NCI-H345 (cell line): ENCODE measurements around the gene ZYX.
"Not testable (repeated sequence)": the region's sequence is repeated elsewhere in the genome, so short reads cannot be mapped to it uniquely, and the experiment has no call there.

Experiments used
- DNase-seq: peaks from one replicate; lab custom pipeline; 2025; lab: John Stamatoyannopoulos, UW

ZYX gene

DNA sequence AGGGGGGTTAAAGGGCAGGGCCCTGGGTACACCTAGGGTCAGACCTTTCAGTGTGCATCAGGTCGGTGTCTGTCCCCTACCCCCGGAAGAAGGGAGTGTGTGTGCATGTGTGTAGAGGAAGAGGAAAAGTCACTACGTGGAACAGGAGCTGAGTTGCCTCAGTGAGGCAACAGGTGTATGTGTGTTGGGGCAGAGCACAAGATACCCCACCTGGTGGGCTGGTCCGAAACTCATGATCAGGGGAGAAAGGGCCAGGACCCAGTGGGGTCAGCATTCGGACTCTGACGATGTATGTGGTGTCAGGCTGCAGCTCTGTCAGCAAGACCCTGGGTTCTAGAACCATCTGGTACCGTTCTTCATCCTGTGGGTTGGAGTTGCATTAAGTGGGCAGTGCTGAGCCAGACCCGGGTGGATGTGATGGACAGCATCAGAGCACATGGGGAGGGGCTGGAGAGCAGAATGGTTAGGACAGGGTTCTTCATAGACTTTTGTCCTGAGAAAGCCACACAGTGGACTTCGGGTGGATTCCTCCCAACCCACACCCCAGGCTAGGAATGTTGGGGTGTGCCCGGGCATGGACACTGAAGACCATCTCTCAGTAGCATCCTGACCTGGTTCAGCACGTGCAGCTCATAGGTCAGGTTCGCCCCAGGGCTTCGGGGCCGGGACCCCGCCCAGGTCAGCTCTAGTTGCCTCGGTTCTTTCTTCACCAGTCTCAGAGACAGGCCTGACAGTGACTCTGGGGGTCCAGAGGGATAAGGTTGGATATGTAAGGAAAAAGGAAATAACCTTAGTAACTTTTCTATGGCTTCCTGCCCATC, 16.8 kb downstream of the ZYX start:
- no peak for DNase-seq

DNA sequence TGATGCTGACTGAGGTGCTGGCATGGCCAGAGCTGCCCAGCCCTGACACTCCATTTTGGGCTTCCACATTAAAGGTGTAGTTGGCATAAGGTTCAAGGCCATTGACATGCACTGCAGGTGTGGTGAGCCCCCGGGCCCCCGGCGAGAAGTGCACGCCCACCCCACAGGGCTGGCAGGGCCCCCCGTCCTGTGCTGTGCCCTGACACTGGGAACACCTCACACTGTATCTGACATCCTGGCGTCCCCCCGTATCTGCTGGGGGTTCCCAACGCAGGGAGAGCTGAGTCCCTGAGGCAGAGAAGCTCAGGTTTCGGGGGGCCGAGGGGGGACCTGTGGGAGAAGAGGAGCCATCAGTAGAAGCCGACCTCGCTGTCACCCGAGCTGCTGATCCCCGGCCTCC, 17.5 kb downstream of the ZYX start:
- DNase-seq: no peak

DNA sequence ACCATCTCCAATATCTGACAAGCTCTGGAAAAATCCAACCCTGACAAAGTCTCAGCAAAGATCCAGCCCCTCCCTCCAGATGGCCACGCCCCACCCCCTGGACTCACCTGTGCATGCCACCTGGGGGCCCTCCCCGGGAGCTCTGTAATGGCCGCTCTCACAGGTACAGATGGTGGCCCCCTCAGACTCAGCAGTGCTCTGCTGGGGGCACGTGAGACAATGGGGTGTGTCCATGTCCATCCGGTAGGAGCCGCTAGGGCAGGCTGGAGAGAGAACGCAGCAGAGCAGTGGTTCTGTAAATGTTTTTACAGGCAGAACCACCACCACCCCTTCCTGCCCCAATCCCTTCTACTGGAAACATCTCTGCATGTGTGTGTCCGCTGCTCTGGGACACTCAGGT, 18.0 kb downstream of the ZYX start:
- no peak for DNase-seq

DNA sequence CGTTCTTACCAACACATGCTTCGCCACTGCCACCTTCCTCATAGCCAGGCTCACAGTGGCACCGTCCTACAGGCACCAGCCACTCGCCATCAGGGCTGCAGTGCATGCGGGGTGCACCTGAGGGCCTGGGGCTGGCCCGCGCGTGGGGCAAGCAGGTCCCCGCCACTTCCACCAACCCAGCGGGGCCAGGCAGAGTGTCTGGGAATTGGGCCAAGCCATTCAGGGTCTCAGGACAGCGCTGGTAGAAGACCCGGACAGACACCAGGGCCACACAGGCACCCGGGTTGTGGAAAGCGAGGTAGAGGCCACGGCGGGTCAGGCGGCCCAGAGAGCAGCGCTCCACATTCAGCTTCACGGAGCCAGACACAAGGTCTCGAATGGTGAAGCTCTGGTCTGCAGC, 18.5 kb downstream of the ZYX start:
- no peak for DNase-seq

DNA sequence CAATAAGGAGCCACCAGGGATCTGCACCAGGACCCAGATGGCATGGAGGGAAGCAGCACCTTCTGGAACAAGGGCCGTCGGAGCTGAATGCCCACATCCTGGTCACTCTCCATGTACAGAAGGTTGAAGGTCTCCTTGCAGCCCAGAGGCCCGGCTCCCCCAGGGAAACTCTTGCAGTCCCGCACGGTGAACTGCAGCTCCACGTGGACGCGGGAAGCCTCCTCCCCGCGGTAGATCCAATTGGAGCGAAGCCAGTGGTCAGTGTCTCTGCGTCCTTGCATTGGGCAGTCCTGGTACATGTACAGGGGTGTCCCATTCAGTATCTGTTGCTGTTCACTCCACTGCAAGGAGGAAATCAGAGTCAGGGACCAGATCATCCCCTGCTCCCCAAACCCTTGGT, 20.1 kb downstream of the ZYX start:
- DNase-seq: no peak

DNA sequence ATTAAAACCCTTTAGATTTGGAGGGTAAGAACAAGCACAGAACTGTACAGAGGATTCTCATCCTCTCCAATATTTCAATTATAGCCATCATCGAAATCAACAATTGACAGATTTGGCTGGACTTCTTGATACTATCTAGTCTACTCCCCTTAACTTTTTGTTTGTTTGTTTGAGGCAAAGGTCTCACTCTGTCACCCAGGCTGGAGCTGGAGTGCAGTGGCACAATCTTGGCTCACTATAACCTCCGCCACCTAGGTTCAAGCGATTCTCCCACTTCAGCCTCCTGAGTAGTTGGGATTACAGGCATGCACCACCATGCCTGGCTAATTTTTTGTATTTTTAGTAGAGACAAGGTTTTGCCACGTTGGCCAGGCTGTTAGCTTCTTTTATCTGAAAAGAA, 21.1 kb downstream of the ZYX start:
- not testable (repeated sequence) for DNase-seq

DNA sequence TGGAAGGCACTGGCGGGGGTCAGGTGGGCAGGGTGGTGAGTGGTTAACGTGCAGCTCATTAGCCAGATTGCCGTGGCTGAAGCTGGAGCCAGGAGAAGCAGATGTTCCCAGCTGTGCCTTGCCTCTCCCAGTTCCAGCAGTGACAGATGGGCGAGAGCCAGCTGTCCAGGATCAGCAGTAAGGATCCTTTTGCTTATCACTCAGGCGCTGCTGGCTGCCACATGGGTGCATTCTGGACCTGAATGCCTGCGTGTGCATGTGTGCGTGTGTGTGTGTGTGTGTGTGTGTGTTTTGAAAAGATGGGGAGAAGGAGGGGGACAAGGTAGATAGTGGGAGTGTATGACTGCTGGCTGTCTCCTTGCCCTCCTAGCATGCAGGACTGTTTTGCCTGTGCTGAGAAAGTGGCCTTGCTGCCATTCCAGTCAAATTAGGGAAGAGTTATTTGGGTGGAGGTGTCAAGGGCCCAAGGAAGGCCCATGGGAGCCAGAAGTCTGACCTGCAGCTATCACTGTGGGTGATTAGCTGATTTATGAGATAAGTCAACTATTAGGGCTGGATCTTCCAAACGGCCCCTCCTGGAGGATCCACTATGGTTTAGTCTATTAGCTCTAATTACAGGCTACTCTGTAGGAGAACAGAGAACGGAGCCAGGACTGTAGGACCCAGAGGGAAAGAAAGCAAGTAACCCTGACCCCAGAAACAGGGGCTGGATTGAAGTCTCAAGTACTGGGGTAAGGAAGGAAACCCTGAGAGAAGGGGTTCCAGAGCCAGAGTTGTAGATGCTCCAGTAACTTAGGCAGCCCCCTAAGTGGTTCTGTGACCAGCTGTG, 24.2 kb downstream of the ZYX start:
- DNase-seq: no peak

DNA sequence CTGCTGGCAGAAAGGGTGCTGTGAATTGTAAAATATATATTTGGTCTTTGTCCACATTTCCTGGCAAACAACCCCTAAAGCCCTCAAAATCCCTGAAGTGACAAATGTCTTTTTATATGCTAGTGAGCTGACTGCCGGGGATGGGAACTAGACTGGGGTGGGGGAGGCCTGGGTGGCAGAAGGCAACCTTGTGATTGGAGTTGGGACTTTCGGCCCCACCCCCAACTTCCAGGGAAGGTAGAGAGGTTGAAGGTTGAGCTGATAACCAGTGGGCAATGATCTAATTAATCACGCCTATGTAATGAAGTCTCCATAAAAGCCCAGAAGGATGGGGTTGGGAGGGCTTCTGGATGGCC, 24.8 kb downstream of the ZYX start:
- no peak for DNase-seq

DNA sequence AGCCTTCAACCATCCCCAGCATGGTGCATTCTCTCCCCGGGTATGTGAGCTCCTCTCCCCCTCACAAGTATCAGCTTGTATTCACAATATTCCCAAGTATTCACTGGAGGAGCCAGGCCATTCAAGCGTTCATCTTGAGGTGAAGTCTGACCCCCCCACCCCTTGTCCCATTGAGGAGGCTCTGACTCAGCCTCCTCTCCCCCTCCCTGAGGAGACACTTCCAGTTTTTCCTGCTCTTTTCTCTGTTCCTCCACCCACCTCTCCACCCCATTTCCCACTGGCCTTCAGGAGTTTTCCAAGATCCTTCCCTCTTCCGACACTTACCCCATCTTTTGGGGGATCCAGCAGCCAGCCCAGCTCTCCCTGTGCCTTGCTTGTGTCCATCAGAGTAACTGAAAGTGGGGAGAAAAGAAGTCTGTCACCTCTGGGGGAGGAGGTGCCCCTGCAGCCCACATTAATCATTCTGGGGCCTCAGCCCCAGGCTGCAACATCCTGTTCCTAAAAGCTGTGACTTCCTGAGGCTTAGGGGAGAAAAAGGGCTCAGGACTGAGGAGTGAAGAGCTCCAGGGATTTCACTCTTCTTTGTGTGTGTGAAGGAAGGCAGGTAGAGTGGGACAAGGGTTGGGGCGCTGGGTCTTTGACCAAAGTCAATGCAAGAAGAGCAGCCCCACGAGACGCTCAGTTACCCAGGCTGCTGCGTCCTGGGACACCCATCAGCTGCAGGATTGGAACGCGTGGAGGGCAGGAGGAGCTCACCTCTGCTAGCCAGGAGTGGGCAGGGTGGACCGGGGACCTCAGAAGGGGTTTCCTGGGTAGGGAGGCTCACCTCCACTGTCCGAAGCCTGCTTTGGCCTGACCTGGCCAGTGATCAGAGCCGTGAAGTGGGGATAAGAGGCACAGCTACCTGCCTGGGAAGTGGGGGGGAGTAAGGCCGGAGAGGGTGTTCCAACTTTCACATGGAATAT, 26.4 kb downstream of the ZYX start:
- DNase-seq: no peak

DNA sequence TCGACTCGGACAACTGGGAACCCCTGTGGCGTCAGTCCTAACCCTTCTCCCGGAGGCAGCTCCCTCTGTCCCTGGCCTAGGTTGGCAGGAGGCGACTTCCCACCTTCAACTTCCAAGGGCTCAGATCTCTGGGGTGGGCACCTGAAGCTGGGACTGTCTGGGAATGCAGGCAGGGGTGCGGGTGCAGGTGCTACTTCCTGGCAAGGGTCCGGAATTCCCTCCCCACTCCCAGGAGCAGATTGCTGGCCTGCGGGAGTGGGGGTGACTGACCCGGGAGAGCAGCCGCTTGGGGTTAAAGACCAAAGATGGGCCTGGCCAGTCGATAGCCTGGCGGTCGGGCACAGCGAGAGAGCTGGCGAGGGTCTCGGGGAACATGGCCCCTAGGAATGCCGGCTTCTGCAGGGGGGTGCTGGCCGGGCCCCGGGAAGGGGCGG, 27.1 kb downstream of the ZYX start:
- DNase-seq: no peak

DNA sequence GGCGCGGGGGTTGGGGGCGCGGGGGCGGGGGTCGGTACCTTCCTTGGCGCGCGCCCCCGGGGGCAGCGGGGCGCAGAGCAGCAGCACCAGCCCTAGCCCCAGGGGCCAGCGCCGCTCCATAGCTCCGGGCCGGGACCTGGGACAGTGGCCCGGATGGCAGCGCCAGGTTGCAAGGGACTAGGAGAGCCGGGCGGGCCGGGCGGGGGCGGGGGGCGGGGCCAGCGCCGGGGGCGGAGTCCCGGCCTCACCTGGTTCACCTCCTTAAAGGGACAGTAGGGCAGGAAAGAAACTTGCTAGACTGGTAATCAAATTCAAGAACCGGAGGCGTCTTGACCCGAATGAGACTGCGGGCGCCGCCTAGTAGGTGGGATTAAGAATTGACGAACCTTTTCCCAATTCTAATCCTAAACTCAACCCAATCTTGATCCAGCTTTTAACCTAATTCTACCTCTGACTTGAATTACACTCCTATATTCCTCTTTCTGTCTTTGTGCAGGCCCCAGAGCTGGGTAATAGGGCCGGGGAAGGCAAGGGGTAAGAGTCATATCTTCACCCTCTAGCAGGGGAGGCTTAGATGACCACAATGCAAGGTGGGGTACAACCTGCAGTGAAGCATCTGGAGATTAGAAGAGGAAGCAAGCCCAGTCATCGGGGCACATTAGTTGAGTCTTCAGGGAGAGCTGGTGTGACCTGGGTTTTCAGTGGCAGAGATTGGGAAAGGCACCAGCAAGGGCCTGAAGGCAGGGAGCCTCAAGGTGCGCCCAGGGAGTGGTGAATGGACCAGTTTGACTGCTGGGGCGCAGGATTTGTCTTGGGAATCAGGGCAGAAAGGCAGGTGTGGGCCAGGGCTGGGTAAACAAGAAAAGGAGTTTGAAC, 27.8 kb downstream of the ZYX start, which contains the start of gene EPHA1:
EPHA1 (minus strand) TSS at position 171 of the 876 bp plus-strand sequence; CDS start at position 120, 51 bp downstream.
- peak; percentile 54 for DNase-seq

DNA sequence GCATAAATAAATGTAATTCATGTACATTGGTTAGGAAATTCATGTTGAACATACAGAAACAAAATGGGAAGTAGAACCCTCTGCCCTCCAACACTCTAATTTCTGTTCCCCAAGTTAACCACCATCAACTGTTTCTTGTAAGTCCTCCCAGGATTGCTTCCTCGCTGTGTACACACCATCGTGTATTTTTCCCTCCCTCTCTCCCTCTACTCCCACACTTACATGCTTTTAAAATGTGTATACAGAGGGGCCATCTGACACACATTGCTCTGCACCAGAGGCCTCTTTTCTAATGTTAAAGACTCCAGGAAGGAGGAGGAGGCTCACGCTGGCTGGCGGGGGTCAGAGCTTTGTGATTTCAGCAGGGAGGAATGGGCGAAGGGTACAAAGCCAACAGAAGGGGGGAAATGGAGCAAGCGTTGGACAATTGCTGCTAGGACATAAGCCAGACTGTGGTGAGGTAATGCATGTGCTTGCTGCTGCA, 29.4 kb downstream of the ZYX start:
- DNase-seq: no peak

DNA sequence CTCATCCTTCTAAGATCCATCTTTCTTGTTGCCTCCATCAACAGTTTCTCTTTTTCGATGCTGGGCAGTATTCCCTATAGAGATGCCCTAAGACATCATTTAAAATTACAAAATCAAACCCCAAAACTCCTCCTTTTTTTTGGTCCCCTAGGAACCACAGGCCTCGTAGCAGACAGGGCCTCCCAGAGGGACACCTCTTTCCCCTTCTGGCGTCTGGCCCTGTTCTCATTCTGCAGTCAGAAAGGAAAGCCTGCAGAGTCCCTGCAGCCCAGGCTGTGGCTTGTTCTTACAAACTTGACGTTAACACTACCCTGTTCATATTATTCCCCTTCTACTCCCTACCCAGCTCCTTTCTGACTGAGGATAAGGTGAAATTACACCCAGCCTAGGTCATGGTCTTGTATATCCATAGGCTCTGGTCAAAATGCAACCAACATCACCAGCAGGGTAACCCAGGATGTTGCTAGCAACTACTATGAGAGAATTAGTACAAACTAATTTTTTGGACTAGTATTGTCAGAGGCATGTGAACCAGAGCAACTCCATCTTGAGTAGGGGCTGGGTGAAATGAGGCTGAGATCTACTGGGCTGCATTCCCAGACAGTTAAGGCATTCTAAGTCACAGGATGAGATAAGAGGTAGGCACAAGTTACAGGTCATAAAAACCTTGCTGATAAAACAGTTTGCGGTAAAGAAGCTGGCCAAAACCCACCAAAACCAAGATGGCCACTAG, 31.0 kb downstream of the ZYX start:
- no peak for DNase-seq

DNA sequence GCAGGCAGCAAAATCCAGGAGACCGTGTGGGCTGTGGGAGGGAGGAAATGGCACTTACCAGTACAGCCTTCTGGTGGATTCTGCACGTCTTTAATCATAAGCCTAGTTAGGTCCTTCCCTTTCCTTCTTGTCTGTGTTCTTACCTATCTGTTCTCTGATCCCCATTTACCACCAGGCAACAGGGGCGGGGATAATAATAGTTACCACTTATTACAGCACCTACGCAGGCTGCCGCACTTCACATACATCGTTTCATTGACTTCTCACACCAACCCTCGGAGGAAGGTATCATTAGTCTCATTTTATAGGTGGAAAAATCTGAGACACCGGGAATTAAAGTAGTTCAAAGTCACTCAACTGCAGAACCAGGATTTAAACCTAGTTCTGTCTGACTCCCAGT, 32.0 kb downstream of the ZYX start:
- no peak for DNase-seq

DNA sequence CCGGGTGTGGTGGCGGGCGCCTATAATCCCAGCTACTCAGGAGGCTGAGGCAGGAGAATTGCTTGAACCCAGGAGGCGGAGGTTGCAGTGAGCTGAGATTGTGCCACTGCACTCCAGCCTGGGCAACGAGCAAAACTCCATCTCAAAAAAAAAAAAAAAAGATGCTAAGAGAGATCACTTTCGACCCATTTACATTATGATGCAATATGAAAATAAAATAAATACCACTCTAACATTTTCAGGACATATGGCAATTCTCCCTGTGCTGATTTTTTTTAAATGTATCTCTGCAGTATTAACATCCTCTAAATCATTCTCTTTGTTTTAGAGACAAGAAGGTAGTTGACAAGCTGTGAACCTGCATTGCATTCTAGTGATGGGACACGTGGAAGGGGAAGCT, 34.1 kb downstream of the ZYX start:
- DNase-seq: not testable (repeated sequence)

DNA sequence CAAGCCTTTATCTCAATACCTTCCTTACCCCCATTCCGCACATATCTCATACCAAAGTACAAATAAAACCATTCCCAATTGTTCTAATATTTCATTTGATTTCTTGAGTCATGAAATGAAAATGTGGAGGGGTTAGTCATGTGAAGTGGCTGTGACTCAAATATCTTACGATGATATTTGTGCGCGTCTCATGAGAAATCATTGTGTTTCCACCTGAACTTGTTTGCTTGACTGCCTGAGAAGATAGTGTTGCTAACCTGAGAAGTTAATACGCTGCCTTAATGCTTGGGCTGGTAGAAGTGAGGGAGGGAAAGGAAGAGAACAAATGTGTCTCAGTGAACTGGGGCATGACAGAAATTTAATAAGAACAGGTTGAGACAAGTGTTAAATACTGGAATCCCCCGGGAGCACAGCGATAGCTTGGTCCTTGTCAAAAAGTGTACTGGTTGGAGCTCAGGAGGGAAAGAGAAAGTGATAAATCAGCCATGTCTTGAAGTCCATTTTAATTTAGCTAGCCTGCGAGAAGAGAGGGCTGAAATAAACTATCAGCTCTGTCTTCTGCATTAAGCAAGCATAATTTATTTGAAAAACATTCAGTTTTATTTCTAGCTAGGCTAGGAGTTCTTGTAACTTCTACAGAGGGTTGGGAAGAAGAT, 34.7 kb downstream of the ZYX start:
- no peak for DNase-seq

DNA sequence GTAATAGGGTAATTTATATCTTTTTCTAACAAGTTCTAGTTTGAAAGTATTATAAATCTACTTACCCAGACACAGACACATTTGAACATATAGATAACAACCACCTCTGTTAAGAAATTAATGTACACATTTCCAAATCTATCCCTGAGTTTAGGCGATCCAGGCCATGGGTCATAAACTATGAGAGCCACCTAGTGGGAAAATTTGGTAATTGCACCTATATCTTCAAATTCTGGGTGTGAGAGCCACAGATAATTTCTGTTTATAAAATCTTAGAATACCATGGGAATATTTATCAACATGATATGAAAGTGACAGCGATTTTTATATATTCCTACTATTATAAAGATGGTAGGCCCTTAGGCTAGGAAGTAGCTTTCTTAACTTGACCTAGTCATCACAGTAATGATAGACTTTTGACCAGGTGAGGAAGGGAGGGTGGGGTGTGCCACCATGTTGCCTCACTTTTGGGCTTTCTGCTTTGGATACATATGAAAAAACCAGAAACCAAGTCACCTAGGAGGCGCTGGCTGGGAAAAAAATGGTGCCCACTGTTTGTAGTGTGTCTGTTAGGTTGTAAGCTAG, 35.5 kb downstream of the ZYX start:
- DNase-seq: peak; percentile 62

DNA sequence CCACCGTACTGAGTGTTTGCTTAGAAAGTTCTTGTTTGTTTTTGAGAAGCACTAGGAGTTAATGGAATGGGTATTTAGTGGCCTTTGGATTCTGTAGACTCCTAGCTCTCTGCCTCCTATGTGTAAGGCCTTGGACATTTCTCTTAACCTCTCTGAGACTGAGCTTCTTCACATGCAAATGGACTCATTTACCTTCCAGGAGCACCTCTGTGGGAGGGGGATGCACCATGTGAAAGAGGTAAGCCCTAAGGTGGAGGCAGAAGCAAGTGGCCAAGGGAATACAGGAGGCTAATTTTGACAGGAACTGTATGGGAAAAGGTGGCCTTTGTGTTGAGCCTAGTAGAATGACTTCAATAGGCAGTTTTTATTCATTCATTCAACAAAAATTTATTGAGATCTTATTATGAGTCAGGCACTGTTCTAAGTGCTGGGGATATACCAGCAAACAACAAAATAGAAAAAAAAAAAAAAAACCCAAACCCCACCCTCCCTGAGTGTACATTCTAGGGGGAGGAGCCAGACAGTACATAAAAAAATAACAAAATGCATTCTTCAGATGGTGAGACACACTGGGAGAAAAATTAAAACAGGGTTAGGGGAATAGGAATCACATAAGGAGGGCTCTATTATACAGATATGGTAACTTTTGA, 36.7 kb downstream of the ZYX start:
- no peak for DNase-seq
